Parathyroid adenoma (tissue), 2 donors: ENCODE measurements around the gene DSG1.
"Not testable (repeated sequence)": the region's sequence is repeated elsewhere in the genome, so short reads cannot be mapped to it uniquely, and the experiment has no call there.

Experiments
- H2AFZ ChIP-seq: fragments of 300-600 bp; sonication (generic); one replicate; pipeline ENCODE4 v1.7.0; 2017; ENCODE audit warnings: antibody characterized with exemption, mild to moderate bottlenecking
- H3K27ac ChIP-seq: fragments of 300-600 bp; sonication (generic); one replicate; pipeline ENCODE4 v1.7.0; 2017
- H3K27me3 ChIP-seq: fragments of 300-600 bp; sonication (generic); one replicate; pipeline ENCODE4 v1.7.0; 2017; ENCODE audit warnings: low read length; ENCODE audit not compliant: control insufficient read depth, insufficient read depth
- H3K36me3 ChIP-seq: fragments of 300-600 bp; sonication (generic); one replicate; pipeline ENCODE4 v1.7.0; 2017; ENCODE audit warnings: low read length; ENCODE audit not compliant: control insufficient read depth, insufficient read depth
- H3K4me1 ChIP-seq: fragments of 300-600 bp; sonication (generic); one replicate; pipeline ENCODE4 v1.7.0; 2017; ENCODE audit warnings: control low read depth
- H3K4me2 ChIP-seq: fragments of 300-600 bp; sonication (generic); one replicate; pipeline ENCODE4 v1.7.0; 2017; ENCODE audit warnings: low read length
- H3K4me3 ChIP-seq: fragments of 300-600 bp; sonication (generic); one replicate; pipeline ENCODE4 v1.7.0; 2017; ENCODE audit warnings: low read depth, low read length
- H3K79me2 ChIP-seq: fragments of 300-600 bp; sonication (generic); one replicate; pipeline ENCODE4 v1.7.0; 2017; ENCODE audit warnings: control low read depth
- H3K9ac ChIP-seq: fragments of 300-600 bp; sonication (generic); one replicate; pipeline ENCODE4 v1.7.0; 2017; ENCODE audit warnings: mild to moderate bottlenecking
- H3K9me3 ChIP-seq: fragments of 300-600 bp; sonication (generic); one replicate; pipeline ENCODE4 v1.7.0; 2017; ENCODE audit warnings: low read length; ENCODE audit not compliant: control insufficient read depth
- TF ChIP-seq, protein P1 (sequence below): fragments of 300-600 bp; sonication (generic); IDR thresholded peaks from one replicate; pipeline ENCODE4 v1.7.0; 2017; ENCODE audit warnings: antibody characterized with exemption, mild to moderate bottlenecking
- donor health status: primary hyperparathyroidism.

DSG1 gene

GRCh38 chr18:31329787-31330438 is 12.0 kb downstream of the DSG1 start:
- H3K9ac ChIP-seq, result no peak overlapping the region
- H3K4me2 ChIP-seq, result no peak overlapping the region
- no peak overlapping the region for H3K27ac ChIP-seq
- H3K79me2 ChIP-seq, result no peaks in the 10 kb centered on the region
- TF ChIP-seq, protein P1, sequence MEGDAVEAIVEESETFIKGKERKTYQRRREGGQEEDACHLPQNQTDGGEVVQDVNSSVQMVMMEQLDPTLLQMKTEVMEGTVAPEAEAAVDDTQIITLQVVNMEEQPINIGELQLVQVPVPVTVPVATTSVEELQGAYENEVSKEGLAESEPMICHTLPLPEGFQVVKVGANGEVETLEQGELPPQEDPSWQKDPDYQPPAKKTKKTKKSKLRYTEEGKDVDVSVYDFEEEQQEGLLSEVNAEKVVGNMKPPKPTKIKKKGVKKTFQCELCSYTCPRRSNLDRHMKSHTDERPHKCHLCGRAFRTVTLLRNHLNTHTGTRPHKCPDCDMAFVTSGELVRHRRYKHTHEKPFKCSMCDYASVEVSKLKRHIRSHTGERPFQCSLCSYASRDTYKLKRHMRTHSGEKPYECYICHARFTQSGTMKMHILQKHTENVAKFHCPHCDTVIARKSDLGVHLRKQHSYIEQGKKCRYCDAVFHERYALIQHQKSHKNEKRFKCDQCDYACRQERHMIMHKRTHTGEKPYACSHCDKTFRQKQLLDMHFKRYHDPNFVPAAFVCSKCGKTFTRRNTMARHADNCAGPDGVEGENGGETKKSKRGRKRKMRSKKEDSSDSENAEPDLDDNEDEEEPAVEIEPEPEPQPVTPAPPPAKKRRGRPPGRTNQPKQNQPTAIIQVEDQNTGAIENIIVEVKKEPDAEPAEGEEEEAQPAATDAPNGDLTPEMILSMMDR, result no peak
- H2AFZ ChIP-seq, result no peak overlapping the region
- no peak overlapping the region for H3K4me3 ChIP-seq
- no peaks in the 10 kb centered on the region for H3K36me3 ChIP-seq
- H3K9me3 ChIP-seq, result no peaks in the 10 kb centered on the region
- no peaks in the 10 kb centered on the region for H3K27me3 ChIP-seq
- peaks cover 5% of the 10 kb centered on the region for H3K4me1 ChIP-seq

GRCh38 chr18:31343454-31343853 is 25.5 kb downstream of the DSG1 start:
- H3K4me3 ChIP-seq, result no peak overlapping the region
- H3K79me2 ChIP-seq, result no peaks in the 10 kb centered on the region
- H3K9me3 ChIP-seq, result no peaks in the 10 kb centered on the region
- H3K27me3 ChIP-seq, result no peaks in the 10 kb centered on the region
- no peak overlapping the region for H3K9ac ChIP-seq
- H3K27ac ChIP-seq, result no peak overlapping the region
- no peak overlapping the region for H3K4me2 ChIP-seq
- no peaks in the 10 kb centered on the region for H3K4me1 ChIP-seq
- no peak overlapping the region for H2AFZ ChIP-seq
- H3K36me3 ChIP-seq, result no peaks in the 10 kb centered on the region
- TF ChIP-seq, protein P1, result no peak

DNA sequence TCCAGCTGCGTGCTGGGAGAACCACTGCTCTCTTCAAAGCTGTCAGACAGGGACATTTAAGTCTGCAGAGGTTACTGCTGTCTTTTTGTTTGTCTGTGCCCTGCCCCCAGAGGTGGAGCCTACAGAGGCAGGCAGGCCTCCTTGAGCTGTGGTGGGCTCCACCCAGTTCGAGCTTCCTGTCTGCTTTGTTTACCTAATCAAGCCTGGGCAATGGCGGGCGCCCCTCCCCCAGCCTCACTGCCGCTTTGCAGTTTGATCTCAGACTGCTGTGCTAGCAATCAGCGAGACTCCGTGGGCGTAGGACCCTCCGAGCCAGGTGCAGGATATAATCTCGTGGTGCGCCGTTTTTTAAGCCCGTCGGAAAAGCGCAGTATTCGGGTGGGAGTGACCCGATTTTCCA is 35.4 kb downstream of the DSG1 start:
- H3K27me3 ChIP-seq, result not testable (repeated sequence)

DNA sequence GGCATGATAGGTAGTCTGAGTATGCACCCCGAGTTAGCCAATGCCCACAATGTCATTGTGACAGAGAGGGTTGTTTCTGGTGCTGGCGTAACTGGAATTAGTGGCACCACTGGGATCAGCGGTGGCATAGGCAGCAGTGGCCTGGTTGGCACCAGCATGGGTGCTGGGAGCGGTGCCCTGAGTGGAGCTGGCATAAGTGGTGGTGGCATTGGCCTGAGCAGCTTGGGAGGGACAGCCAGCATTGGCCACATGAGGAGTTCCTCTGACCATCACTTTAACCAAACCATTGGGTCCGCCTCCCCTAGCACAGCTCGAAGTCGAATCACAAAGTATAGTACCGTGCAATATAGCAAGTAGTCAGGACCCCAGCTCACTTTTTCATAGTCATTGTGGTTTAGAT is 37.0 kb downstream of the DSG1 start:
- H3K27ac ChIP-seq, result no peak overlapping the region
- H2AFZ ChIP-seq, result no peak overlapping the region
- H3K36me3 ChIP-seq, result no peaks in the 10 kb centered on the region
- H3K79me2 ChIP-seq, result no peaks in the 10 kb centered on the region
- H3K4me1 ChIP-seq, result no peaks in the 10 kb centered on the region
- H3K4me2 ChIP-seq, result no peak overlapping the region
- TF ChIP-seq, protein P1, result no peak
- H3K9me3 ChIP-seq, result no peaks in the 10 kb centered on the region
- H3K27me3 ChIP-seq, result no peaks in the 10 kb centered on the region
- no peak overlapping the region for H3K4me3 ChIP-seq
- no peak overlapping the region for H3K9ac ChIP-seq

More for the DNA sequence above, 35.4 kb downstream of the DSG1 start:
- H3K4me2 ChIP-seq, H3K4me3 ChIP-seq, H3K9me3 ChIP-seq, H3K36me3 ChIP-seq, H3K27ac ChIP-seq, H3K4me1 ChIP-seq, H3K9ac ChIP-seq, H2AFZ ChIP-seq, H3K79me2 ChIP-seq: not testable (repeated sequence)

GRCh38 chr18:31356025-31356424 is 38.1 kb downstream of the DSG1 start:
- H3K27me3 ChIP-seq, result no peaks in the 10 kb centered on the region

More at GRCh38 chr18:31356025-31356424, 38.1 kb downstream of the DSG1 start:
- no peaks in the 10 kb centered on the region for H3K9me3 ChIP-seq
- H3K4me1 ChIP-seq, result no peaks in the 10 kb centered on the region
- H2AFZ ChIP-seq, result no peak overlapping the region
- H3K4me3 ChIP-seq, result no peak overlapping the region
- H3K27ac ChIP-seq, result no peak overlapping the region
- H3K9ac ChIP-seq, result no peak overlapping the region
- TF ChIP-seq, protein P1, result no peak
- H3K36me3 ChIP-seq, result no peaks in the 10 kb centered on the region
- no peaks in the 10 kb centered on the region for H3K79me2 ChIP-seq
- H3K4me2 ChIP-seq, result no peak overlapping the region
